ENCODE measurements around the gene UNC119B.

The UNC119B gene

GRCh38 chr12:120767071-120768024, 57.1 kb downstream of the UNC119B start:
- DNase-seq (ENCODE audit: low spot score): no peak

GRCh38 chr12:120771097-120771496, 60.8 kb downstream of the UNC119B start:
- DNase-seq (ENCODE audit: low spot score): no peak

All from LoVo (cell line).